Esophagus mucosa (tissue), 1 donor: ENCODE measurements around the gene SGCD. TPM values are rescaled to one million over a fixed set of nuclear protein-coding genes. Genes with fewer than 3 reads are reported as not detected.

Experiments used
- ATAC-seq: fragments of 200-7000 bp; cut with Tn5 transposase; one replicate; pipeline ENCODE4 v1.9.1; 2020
- total RNA-seq: library from RNA; stranded (reverse); gene quantifications from one replicate; pipeline ENCODE4 v1.2.4, GENCODE V29; 2023
- donor health status: DM: yes; HTN: yes; CAD: no.

The SGCD gene
- 0.52 TPM for total RNA-seq

DNA sequence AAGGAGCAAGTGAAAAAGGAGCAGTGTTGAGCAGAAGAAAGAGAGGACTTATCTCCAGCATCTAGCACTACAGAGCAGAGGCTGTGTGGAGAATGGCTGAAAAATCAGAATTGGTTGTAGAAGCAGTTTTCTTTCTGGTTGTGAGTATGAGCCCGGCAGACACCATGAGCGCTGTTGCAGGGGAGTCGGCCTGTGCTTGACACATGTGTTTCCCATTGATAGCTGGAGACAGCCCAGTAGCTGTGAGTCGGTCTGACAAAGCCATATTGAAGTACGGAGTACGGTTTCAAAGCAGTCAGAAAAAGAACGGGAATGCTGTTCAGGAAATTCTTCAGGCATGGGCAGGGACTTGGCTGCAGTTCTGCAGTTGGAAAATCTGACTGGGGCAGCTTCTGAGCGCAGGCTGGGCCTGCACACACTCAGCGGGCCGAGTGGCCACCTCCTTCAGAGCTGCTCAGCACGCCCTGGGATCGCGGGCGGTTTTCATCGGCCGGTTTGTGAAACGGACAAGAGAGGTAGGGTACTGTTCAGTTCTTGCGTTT, at the start of gene SGCD:
Gene SGCD (plus strand): TSS at position 447 of the 542 bp plus-strand sequence.
- peak; percentile 48 for ATAC-seq

DNA sequence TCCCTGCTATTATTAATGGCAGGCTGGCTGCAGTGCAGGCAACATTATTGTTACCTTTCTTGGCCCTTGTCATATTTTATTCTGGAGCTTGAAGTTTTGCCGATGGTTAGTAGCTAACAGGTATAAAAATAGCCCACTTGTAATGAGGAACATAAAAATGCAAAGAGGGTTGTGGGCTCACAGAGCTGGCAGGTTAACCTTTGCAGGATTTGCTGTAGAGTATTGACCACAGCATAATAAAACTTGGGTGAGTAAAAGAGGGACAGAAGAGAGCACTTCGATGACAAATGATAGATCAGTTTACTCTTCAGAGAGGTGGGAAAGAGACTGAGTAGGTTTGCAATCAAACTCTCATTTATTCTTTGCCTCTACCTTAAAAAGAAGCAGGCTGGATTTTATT, 49.7 kb upstream of the SGCD start:
- ATAC-seq, result no peak

DNA sequence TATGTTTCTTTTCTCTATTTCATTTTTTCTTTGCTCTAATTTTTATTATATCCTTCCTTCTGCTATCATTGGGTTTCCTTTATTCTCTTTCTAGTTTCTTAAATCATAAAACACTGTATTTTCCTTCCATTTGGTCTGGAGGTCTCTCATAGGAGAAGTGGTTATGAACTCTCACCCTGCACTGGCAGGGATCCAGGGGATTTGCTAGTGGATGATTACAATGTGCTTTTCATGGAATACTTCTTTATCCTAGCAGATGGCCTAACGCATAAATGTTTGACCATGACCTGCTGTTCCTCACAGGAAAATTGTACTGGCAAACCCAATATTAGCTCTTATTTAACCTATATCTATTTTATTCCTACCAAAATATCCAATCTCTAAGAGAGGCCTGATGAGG, 31.5 kb upstream of the SGCD start:
- ATAC-seq, result no peak

DNA sequence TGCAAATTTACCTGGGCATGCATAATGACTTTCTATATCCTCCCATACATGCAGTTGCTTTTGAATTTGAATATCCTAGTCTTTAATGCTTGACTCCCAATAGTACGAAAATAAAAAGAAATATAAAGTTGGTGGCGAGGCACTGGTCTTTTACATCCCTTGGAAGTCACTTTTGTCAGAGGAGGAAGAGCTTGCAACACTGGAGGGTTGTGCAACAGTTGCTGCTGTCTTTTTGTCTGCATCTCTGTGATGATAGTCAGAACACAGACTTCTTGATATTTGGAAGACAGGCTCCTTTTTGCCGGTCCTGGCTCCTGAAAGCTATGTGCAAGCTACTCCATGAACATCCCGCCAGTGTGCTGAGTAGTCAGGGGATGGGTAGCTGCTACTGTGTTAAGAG, 16.8 kb upstream of the SGCD start:
- ATAC-seq, result no peak

DNA sequence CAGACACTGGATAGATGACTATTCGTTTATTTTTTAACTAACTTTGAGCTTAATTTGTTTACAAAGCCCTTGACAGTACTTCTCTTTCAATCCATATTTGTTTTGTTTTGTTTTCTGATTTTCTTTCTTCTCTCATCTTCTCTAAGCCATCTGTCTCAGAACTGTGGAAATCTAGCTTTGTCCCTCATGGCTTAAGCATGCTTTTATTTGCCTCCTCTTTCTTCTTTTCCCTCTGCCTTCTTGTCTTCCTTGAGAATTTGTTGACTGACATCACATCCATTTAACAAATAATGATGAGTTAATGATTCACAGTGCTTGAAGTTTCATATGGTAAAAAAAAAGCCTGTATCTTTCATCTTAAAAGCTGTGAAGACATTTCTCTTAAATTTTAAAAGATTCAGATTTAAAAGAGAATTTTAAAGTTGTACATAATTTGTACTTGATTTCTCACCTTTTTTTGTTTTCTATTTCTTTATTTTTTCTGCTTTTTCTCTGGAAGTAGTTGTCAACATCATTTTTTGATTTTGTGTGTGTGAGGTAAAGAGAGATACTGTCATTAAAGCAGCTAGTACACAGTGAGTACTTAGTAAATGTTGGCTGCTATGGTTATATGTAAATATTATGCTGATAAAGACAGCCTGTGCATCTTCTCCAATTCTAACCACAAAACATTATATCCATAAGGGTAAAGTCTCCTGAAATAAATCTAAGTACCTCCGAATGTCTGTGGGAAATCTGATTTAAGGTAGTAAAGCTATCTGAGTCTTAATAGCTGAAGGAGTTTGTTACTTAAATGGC, 13.9 kb upstream of the SGCD start:
- ATAC-seq, result no peak

DNA sequence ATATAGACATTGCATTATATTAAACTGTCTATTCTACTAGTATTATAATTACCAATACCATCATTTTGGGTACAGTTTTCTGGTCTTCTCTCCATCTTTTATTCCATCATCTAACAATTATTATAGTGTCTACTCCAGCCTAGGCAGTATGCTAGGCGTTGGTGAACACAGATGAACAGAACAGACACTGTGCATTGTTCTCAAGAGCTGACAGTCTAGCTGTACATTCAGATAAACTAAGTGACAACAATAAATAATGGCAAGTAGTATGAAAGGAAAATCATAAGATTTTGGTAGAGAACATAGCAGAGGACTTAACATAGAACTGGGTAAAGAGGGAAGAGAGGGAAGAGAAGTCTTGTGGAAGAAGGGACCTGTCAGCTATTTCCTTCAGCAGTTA, 12.5 kb upstream of the SGCD start:
- ATAC-seq, result no peak

DNA sequence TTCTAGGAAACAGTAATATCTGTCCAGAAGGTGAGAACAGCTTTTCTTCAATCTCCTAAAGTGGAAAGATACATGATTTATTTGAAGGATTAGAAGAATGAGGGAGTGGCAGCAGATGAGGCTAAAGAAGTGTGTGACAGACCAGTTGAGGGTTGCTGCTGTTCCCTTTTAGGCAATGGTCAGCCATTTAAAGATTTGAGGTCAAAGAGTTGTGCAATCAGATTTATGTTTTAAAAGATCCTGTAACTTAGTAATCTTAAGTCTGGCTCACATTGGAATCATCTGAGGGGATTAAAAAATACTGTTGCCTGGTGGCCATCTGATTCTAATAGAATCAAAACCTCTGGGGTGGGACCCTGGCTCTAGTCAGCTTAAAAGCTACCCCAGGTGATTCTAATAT, 4.3 kb upstream of the SGCD start:
- no peak for ATAC-seq

DNA sequence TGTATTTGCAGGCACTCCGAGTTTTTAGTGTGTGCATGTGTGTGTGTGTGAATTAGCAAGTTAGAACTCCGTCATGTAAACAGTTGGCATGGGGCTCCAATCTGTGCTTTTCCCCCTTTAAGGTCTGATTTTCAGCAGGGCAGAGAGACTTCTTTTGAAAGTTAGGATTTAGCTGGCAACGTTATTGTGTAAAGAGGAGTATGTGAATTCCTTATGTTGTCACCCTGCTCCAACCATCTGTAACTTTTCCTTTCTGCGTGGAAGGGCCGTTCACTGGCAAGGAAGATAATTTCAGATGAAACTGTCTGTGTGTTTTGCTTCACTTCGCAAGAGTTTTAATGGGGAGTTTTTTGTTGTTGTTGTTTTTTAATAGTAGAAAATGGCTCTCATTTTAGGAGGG, 332 bp downstream of the SGCD start:
- ATAC-seq, result no peak

DNA sequence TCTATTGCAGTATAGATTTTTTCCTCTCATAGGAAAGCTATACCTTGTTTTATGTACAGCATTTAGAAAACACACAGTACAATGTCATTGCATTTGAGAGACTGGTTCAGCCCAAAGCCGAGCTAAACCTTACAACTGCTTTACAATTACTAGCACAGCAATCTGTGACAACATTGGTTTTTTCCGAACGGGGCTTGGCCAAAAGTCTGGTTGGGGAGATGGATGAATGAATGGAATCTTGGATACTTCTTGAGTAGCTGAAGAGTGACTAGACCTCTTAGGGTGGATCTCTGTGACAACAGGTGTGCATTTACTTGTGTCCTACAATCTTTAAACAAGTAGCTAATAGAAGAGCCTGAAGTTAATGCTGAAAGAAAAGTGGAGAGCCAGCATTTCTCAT, 1.2 kb downstream of the SGCD start:
- ATAC-seq, result no peak

DNA sequence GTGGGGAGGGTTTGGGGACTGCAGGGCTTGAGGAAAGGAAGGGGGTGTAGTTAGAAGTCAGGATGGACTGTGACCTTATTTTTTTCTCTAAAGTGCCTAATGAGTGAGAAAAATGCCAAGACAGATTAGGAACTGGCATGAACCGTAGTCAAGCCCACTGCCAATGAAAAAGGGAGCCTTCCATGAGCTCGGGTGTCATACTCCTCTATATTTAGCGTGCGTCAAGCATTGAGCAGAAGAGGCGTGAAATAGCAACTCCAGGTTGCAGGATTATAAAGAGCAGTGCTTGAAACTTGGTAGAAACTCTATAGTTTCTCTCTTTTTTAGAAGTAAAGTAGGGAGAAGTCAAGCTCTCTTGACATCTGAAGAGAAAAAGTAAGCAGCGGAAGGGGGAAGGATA, 1.8 kb downstream of the SGCD start:
- no peak for ATAC-seq

DNA sequence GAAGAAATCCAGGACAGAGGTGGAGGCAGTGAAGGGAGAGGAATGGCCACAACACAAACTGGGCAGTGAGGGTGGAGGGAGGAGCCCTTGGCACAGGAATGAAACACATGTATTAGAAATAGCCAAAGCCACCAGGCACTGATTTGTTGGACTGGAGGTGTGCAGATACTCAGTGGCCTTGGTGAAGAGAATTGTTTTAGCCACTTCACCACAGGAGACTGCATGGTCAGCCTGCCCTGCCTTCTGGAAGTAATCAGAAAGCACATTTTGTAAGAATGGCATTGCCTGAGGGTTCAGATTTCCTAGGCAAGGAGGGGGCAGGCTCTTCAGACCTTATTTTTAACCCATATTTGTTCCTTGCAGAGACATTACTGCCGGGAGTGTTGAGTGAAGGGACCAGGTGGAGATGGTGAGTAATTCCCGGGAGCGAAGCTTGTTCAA, 2.2 kb downstream of the SGCD start:
- ATAC-seq, result no peak

DNA sequence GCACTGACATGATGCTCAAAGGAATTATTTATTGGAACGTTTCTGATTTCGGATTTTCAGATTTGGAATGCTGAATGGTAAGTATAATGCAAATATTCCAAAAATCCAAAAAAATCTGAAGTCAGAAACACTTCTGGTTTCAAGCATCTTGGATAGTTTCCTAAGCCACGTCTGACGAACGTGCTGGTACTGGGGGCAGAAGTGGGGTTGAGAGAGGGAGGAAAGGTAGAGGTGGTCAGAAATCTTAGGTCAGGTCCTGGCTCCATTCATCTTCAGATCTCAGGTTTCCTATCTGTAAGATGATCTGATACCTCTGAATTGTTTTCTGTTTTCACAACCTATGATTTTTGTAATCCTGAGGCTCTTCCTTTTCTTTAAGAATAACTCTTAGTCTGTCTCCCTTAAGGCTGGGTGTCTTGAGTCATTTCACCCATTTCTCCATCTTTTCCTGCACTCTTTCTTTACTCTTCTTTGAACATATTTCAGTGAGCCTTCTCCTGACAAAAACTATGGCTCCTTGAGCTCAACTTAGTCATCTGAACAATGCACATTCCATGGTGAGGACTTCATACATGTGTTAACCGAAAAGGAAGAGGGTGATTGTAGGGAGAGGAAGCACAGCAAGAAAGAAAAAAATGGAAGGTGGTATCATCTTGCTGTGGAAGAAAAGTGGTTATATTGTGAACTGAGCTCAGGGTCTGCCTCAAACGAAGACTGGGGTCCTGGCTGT, 3.3 kb downstream of the SGCD start:
- ATAC-seq, result no peak

DNA sequence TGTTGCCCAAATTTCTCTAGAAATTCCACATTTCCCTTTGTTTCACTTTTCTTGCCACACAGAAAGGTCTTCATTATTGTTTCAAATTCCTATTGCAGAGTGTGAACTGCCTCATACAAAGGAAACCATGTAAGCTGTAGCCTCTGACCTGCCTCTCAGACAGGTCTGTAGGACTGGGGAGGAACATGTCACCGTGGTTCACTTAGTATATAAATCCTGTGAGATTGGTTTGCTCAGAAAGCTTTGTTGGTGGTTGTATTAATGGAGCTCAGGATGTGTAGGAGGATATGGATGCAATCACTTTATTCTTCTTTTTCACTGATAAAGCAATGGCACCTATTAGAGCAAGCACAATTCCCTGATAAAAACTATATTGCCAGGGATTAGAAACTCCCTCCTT, 4.2 kb downstream of the SGCD start:
- ATAC-seq, result no peak

DNA sequence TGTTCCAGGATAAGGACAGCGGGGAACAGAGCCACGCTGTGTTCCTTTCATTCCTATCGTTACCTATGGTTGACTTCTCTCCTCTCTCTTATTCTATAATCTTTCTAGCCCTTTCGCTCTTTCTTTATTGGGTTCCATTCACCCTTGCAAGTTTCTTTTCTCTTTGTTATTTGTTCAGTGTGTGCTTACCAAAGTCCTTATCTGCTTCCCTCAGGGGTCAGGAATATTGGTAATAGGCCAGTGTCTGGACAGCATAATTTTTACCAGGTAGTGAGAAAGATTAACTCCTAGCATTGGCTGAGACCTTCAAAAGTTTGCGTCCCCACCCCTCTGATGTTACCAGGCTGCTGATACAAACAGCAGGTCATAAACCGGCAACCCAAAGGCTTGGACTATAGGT, 4.9 kb downstream of the SGCD start:
- ATAC-seq, result no peak

DNA sequence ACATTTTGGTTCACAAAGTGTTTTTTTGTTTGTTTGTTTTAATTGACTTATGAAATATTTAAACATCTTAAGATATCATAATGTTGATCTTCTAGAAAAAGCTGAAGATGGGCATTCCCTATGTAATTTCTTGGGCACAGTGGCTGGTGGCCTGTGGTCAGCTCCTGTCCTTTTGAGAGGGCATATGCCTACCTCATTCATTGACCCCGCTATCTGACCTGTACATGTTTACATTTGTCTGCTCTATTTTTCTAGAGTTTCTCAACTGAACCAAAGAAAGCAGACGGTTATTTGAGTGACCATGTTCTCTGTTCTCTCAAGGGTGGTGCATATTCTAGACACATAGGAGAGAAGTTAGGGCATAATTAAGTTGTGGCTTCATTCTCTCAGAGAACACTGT, 5.3 kb downstream of the SGCD start:
- no peak for ATAC-seq

DNA sequence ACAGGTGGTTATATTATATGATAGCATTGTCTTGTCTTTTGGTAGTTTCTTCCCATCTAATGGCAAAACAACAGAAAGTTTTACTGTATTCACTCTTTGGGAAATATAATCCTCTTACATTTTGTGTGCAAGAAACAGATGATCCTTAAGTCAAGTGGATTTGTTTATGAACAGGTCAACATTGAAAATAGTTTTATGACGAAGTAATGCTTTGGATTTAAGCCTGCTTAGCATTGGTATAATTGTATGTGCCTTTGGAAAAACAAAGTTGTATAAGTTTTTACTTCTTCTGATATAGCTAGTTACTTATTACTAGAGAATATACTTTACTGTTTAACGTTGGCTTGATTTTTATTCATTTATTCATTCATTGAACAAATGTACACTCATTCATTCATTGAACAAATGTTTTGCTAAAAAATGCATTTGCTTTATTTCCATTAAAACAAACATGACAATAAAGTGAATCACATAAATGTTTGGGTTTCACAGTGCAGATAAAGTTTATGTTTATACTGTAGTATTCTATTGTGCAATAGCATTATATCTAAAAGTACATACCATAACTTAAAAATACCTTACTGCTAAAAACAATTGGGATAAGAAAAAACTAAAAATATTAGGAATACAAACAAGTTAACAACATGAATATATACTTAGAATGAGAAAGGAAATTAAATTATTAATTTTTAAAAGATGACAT, 12.3 kb downstream of the SGCD start:
- no peak for ATAC-seq

DNA sequence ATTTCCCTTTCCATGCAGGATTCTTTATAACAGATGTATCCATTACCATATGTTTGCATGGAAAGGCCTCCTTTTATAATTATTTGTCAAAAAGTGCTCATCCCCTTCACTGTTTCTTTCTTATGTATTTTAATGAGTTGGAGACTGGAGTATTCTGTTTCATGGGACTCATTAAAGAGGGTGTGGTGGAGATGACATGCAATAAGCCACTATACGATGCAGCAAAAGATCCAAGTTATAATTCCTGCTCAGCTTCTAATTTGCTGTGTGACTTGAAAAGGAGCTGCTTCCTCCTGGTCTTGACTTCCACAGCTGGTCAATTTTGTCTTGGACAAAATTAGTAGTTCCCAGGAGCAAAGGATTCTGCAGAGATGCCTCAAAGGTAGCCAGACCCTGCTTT, 13.9 kb downstream of the SGCD start:
- ATAC-seq, result no peak

DNA sequence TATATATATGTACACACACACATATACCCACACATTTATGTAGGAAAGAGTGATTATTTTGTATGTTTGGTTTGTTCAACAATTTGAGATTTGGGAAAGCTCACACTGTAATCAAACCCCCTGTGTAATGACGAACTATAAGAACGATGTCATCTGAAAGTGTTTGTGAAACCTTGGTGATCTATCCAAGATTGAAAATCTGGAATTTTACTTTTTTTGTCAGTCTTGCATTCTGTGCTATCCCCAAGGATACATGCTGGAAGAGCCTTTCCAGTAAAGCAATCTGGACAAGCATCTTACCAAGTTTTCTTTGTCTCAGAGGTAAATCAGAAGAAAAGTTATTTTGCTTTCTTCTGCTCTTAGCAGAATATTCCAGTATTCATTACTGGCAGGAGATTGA, 23.3 kb downstream of the SGCD start:
- no peak for ATAC-seq

DNA sequence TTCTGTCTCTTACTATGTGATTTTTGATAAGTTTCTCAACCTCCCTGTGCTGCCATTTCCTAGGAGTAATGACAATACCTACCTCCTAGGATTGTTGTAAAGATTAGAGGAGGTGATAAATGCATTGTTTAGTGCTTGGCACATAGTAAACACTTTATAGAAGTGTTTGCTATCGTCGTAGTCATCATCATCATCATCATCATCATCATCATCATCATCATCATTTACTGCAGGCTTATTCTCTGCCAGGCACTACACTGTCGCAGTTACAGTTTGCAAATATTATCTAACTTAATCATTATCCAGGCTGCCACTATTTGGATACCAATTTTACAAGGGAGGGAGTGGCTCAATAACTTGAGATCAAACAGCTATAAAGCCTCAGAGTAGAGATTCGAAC, 24.5 kb downstream of the SGCD start:
- ATAC-seq, result no peak

DNA sequence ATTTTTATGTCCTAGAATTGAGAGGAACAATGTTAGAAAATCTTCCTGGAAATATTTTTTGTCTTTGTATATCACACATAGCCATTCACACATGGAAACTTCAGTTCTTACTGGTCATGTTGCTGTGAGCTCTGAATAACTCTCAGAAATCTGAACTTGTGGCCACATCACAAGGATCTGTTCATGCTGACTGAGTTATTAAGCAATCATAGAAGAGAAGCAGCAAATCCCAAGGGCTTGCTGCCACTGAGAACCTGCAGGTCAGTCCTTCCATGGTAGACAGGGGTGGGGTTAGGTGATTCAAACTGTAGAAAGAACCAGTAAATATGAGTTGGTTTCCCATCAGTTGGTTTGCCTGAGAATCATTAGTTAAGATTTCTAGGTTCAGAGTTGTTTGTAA, 27.6 kb downstream of the SGCD start:
- ATAC-seq, result no peak

DNA sequence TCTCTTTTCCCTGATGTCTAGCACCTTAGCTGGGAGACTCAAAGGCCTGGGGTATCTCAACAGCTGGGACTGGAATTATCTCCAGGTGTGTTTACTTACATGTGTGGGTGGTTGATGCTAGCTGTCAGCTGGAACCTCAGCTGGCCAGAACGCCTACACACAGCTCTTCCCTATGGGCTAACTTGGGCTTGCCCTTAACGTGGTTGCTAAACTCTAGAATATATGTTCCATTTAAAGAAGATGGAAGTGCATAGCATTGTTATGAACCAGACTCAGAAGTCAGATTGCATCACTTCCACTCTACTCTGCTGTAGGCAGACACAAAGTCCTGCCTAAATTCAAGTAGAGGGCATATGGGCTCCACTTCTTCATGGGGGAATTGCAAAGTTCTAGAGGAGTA, 29.3 kb downstream of the SGCD start:
- no peak for ATAC-seq

DNA sequence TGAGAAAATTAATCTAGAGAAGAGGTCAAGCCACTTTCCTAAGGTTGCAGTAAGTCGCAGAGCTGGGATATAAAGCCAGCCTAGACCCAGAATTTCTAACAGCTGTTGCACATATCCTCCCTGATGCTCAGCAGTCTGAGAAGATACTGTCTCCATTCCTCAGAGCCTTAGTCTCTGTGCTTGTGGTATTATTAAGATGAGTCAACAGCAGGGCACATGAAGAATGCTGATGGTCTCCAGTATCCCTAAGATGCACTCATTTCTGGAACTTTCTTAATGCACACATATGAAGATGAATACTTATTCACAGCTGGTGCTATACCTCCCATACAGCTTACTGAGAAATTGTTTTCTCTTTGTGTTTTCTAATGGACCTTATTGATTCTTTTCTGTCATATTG, 32.5 kb downstream of the SGCD start:
- no peak for ATAC-seq

DNA sequence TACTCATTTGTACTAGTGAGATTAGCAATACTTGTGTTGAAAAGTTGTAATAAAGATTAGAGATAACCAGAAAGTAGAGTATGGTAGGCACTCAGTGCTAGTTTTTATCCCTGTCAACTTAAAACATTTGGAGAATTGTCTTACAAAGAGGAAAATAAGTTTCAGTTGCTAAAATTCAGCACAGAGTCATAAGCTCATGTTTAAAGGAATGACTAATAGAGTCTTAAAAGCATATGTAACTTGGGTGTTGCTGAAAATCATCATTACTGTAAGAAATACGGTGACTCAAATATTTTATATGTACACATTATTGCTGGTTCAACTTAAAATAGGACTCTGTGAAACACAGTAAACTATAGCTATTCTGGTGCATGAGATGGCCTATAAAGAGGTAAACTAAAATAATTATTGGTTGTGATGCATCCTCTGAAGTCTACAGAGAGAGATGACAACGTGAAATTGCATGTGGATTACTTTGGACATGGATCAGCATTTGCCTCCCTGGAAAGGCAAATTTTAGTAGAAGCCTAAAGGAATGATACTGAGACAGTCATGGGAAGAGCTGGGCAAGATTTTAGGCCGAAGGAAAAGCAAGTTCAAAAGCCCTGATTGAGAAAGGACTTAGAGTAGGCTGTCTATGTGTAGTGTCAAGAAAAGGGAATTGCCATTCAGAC, 34.6 kb downstream of the SGCD start:
- ATAC-seq, result no peak
